Prostate gland (tissue), 2 donors: ENCODE results near the gene BDH1. TPM values are rescaled to one million over a fixed set of nuclear protein-coding genes. Genes with fewer than 3 reads are reported as not detected.

Source experiments
- DNase-seq: peaks from one replicate; pipeline ENCODE4 v3.0.0-alpha.2; 2019; ENCODE audit warnings: low spot score
- H3K27ac ChIP-seq, 2 donors: fragments of 200-600 bp; sonication (generic); 2 replicates each; pipeline ENCODE4 v1.5.1; 2017 to 2019
- H3K27me3 ChIP-seq: fragments of 200-600 bp; sonication (generic); replicated peaks from 2 replicates; pipeline ENCODE4 v1.5.1; 2019; ENCODE audit not compliant: insufficient read depth
- H3K36me3 ChIP-seq, 2 donors: fragments of 200-600 bp; sonication (generic); 1 replicate in 1 of 2; 2 replicates in 1 of 2; pipeline versions ENCODE4 v1.5.1 to v1.8.1; 2017 to 2019
- H3K4me1 ChIP-seq: fragments of 200-600 bp; sonication (generic); replicated peaks from 2 replicates; pipeline ENCODE4 v1.5.1; 2019
- H3K4me3 ChIP-seq, 2 donors: fragments of 200-600 bp; sonication (generic); 2 replicates each; pipeline ENCODE4 v1.5.1; 2017 to 2019
- H3K9me3 ChIP-seq: fragments of 200-600 bp; sonication (generic); 2 replicates; pipeline ENCODE4 v1.5.1; 2017
- POLR2A ChIP-seq: fragments of 450-650 bp; IDR thresholded peaks from one replicate; pipeline ENCODE4 v1.6.1; 2016; ENCODE audit warnings: antibody characterized with exemption, mild to moderate bottlenecking
- POLR2AphosphoS5 ChIP-seq: sonication (generic); formaldehyde crosslinking; IDR thresholded peaks from one replicate; pipeline ENCODE4 v1.6.1; 2017; ENCODE audit warnings: antibody characterized with exemption
- WGBS: methylation state at CpG from one replicate; pipeline ENCODE4 v1.1.5; 2018; 5-methylcytosine and 5-hydroxymethylcytosine counted together
- intact Hi-C: fragments of 100-400 bp; cut with DNase I; formaldehyde crosslinking; loops from one replicate; pipeline ENCODE4 v1.14.2; 2022
- total RNA-seq, 2 donors: library from RNA; depleted of rRNA; stranded (reverse); fragments of >200 nt; gene quantifications; one replicate each; pipeline ENCODE4 v1.1.0, GENCODE V29; 2016
- TF ChIP-seq, protein P1 (sequence below), 4 experiments: fragments of 200-600 bp in 2 of 4; fragments of 450-650 bp in 2 of 4; sonication (generic) in 2 of 4; IDR thresholded peaks; 1 replicate in 3 of 4; 2 replicates in 1 of 4; pipeline ENCODE4 v1.5.1; 2016 to 2019; ENCODE audit warnings: antibody characterized with exemption in 4 of 4, mild to moderate bottlenecking in 2 of 4, moderate library complexity in 2 of 4

Gene BDH1
- total RNA-seq, 2 donors from 2014 or later, result 41.1 to 84.3 TPM

DNA sequence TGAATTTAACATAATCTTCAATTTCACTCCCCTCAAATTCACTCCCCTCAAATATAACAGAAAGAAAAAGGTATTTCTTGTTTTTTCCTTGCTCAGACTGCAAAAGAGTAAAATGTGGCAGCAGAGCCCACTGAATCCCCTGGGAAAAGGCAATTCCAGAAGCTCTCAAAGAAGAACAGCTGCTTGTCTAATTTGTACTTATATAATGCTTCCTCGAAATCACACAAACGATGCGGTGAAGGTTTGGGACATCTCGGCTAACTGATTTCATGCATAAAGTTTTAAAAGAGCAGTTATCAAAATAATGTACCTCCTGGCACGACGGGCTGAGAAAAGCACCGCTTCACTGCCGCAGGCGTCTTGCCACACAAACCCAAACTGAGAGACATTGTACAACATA is 10.7 kb downstream of the BDH1 start:
- WGBS, result 93% methylated on average over 9 of the region's 9 CpGs
- Histone ChIP-seq H3K4me3 (no peak overlapping the region), H3K9me3 (no peaks in the 10 kb centered on the region), H3K36me3 (no peaks in the 10 kb centered on the region), H3K4me1 (peaks cover 2% of the 10 kb centered on the region), H3K27me3 (no peaks in the 10 kb centered on the region), H3K27ac (no peak overlapping the region)
- TF ChIP-seq, protein P1, sequence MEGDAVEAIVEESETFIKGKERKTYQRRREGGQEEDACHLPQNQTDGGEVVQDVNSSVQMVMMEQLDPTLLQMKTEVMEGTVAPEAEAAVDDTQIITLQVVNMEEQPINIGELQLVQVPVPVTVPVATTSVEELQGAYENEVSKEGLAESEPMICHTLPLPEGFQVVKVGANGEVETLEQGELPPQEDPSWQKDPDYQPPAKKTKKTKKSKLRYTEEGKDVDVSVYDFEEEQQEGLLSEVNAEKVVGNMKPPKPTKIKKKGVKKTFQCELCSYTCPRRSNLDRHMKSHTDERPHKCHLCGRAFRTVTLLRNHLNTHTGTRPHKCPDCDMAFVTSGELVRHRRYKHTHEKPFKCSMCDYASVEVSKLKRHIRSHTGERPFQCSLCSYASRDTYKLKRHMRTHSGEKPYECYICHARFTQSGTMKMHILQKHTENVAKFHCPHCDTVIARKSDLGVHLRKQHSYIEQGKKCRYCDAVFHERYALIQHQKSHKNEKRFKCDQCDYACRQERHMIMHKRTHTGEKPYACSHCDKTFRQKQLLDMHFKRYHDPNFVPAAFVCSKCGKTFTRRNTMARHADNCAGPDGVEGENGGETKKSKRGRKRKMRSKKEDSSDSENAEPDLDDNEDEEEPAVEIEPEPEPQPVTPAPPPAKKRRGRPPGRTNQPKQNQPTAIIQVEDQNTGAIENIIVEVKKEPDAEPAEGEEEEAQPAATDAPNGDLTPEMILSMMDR (IDR thresholded peaks at IDR 0.05), result no peak
- no peak for TF ChIP-seq POLR2A
- no peak for TF ChIP-seq POLR2AphosphoS5
- intact Hi-C loops, result no loop called here
- DNase-seq, result no peak

DNA sequence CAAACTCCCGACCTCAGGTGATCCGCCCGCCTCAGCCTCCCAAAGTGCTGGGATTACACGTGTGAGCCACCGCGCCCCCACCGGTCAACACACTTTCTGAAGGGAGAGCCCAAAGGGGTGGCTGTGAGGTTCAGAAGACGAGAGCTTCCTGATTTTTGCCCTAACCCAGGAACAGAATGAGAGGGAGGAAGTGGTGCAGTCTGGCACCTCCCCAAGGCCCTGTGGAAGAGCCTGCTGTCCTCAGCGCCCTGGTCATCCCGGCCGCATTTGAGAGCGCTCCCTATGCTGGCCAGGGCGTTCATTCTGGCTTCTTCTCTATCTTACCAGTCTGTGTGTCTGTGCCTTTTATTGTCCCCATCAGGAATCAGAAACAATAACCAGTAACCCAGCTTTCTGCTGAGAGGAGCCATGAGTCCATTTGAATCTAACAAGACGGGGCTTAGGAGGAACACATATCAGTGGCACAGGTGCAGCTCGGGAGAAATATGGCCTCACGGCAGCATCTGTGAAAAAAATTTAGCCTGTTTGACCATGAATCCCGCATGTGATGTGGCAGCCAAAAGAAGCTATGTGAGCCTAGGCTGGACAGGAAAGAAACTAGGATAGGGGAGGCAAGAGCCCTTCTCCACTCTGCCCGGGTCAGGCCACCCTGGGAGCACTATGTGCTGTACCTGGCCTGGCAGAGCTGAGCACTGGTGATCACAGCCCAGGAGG is 12.9 kb downstream of the BDH1 start:
- DNase-seq, result no peak
- H3K27ac ChIP-seq, result no peak overlapping the region
- 93% methylated on average over 18 of the region's 18 CpGs for WGBS
- H3K4me3 ChIP-seq, result no peak overlapping the region
- H3K9me3 ChIP-seq, result no peaks in the 10 kb centered on the region
- intact Hi-C loops, result no loop called here
- no peaks in the 10 kb centered on the region for H3K36me3 ChIP-seq
- no peaks in the 10 kb centered on the region for H3K27me3 ChIP-seq
- no peak for TF ChIP-seq POLR2A
- no peak for TF ChIP-seq POLR2AphosphoS5
- TF ChIP-seq, protein P1 (IDR thresholded peaks at IDR 0.05), result no peak
- H3K4me1 ChIP-seq, result peaks cover 2% of the 10 kb centered on the region

DNA sequence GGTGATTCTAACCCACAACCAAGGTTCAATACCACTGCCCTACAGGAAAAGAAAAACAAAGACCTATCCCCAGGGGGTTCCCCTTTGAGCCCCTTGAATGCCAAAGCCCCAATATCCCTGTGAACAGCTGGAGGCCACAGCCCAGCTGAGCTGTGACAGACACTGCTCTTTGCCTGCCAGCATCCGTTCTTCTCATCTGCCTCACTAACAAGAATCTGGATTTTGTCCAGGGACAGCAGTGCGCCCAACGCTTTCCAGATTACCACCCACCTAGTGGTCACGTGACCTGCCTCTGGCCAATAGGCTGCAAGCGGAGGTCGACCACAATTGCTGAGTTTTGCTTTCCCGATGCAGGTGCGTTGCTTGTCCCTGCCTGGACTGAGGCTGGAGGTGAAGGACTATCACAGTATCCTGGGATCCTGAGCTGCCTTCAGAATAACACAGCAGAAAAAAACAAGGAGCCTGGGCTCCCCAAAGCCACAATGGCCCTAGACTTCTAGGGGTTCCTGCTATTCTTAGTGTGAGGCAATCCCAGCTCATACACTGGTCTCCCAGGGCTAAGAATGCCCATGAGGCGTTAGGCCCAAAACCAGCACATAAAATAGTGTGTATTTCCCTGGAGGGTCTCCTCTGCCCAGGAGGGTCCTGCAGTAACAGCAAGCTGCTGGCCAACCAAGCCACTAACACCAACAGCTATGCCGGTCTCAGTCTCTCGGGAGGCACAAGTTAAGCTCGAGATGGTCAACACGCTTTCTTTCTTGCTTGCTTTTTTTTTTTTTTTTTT is 13.8 kb downstream of the BDH1 start:
- H3K4me1 ChIP-seq, result no peaks in the 10 kb centered on the region
- no peak for DNase-seq
- 58% methylated on average over 13 of the region's 13 CpGs for WGBS
- no peak overlapping the region for H3K4me3 ChIP-seq
- intact Hi-C loops, result no loop called here
- H3K27ac ChIP-seq, result no peak overlapping the region
- no peaks in the 10 kb centered on the region for H3K36me3 ChIP-seq
- TF ChIP-seq POLR2A (no peak), POLR2AphosphoS5 (no peak)
- TF ChIP-seq, protein P1 (IDR thresholded peaks at IDR 0.05), result no peak
- no peaks in the 10 kb centered on the region for H3K9me3 ChIP-seq
- no peaks in the 10 kb centered on the region for H3K27me3 ChIP-seq

DNA sequence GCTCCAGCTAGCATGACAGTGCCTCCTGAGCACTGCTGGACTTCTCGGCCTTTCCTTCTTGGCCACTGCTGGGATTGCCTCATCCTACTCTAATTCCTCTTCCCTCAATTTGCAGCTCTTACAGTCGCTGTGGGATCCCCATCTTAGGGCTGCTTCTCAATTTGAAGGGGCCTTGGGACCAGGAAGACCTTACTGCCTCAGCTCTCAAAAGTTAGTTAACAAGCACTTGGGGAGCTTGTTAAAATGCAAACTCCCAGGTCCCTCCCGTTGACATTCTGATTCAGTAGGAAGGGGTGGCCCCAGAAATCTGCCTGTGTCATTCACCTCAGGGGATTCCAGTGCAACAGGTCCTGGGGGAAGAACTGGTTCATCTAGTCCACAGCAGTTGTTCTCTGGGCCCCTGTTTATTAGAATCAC is 14.8 kb downstream of the BDH1 start:
- no peaks in the 10 kb centered on the region for H3K27me3 ChIP-seq
- H3K27ac ChIP-seq, result no peak overlapping the region
- TF ChIP-seq, protein P1 (IDR thresholded peaks at IDR 0.05), result no peak
- TF ChIP-seq POLR2A, result no peak
- no peak for TF ChIP-seq POLR2AphosphoS5
- H3K36me3 ChIP-seq, result no peaks in the 10 kb centered on the region
- H3K9me3 ChIP-seq, result no peaks in the 10 kb centered on the region
- H3K4me3 ChIP-seq, result no peak overlapping the region
- intact Hi-C loops, result no loop called here
- DNase-seq, result no peak
- H3K4me1 ChIP-seq, result no peaks in the 10 kb centered on the region
- WGBS, result 66% methylated on average over 3 of the region's 3 CpGs
